Kasumi-1 (cell line): ENCODE results near the gene COL5A1.
"Not testable (repeated sequence)": the region's sequence is repeated elsewhere in the genome, so short reads cannot be mapped to it uniquely, and the experiment has no call there.

Source experiments
- DNase-seq, 2 experiments: peaks; one replicate each; lab custom pipeline; 2025; lab: John Stamatoyannopoulos, UW

COL5A1 gene

DNA sequence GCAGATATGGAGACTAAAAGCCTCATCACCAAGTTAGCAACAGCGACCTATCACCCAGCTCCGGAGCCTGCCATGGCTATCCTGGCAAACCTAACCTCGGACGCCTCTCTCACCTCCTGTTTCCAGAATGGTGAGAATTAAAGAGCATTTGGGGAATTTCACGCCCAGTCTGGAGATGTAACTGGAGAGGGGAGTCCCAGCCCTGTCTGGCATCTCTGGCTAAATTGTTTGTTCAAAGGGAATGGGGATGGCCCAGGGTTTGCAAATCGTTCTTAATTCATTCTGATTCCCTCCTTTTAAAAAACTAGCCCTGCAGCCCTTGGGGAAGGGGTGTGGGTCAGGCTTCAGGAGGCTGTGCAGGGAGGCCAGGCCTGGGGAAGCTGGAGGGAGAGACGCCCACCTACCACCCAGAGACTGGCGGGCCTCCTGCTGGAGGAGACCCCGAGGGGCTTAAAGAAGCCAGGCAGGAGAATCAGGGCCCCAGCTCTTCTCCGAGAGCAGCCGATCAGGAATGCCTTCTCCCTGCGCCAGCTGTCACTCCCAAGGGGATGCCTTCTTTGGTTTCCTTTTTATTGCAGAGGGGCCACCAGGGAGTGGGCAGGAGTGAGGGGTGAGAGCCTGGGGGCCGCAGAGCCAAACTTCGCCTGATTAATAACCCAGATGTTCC, 964 bp upstream of the COL5A1 start:
- DNase-seq, result no peak

DNA sequence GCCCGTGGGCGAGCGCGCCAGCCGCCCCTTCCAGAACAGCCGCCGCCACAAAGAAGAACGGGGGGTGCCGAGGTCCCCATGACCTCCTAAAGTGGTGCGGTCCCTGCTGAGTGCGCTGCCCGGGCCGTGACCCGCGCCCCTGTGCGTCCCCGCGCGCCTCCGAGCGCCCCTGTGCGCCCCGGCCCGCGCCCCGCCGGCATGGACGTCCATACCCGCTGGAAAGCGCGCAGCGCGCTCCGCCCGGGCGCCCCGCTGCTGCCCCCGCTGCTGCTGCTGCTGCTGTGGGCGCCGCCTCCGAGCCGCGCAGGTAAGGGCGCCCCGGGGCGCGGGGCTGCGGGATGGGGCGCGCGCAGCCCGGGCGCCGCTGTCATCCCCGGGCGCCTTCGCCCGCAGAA, 384 bp downstream of the COL5A1 start:
- no peak for DNase-seq

DNA sequence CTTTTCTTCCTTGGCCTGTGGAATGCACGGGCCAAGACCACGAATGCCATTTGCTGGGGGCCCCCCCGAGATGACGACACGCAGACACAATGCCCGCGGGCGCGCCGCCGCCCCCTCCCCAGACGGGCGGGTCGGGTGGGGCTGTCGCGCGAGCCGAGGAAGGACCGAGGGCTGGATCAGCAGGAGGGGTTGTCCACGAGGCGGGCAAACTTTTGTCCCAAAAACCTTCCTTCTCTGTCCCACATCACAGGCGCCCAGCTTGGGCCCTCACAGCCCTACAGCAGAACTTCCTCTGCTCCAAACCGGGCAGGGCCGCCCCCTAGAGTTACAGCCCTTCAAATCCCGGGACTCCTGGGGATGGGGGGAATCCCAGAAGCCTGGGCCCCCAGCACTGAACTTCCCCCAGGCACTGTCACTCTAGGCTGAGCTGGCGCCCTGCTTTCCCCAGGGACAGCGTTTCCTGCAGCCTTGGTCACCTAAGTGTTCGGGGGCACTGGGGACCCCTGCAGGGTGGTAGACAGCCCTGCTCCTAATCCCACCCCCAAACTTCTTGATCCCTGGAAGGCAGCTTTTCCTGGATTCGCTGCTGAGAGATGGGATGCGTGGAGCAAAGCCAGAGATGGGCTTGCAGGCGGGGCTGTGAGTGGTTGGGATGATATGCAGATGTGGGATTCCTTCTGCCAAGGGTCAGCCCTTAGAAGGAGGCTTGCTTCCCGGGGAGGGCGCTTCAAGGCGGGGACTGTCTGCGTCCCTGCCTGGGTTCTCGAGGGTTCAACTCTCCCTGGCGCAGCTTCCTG, 980 bp downstream of the COL5A1 start:
- no peak for DNase-seq

DNA sequence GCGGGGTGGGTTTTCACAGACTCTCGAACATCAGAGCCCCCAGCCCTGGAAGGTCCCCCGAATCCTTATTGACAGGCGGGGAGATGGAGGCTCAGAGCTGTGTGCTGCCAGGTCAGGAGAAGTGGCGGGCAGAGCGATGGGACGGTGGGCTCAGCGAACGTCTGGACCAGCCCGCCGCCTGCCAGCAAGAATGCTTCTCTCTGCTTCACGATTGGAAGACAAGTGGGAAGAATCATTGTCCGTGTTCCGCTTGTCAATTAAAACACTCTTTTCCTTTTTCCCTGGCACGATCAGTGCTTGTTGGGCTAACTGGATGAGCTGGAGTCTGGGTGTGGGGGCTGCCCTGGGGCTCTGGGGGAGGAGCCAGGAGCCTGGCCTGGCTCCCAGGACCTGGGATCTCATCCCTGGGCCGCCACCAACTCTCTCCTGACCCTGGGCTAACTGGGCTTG, 1.6 kb downstream of the COL5A1 start:
- DNase-seq, result no peak

DNA sequence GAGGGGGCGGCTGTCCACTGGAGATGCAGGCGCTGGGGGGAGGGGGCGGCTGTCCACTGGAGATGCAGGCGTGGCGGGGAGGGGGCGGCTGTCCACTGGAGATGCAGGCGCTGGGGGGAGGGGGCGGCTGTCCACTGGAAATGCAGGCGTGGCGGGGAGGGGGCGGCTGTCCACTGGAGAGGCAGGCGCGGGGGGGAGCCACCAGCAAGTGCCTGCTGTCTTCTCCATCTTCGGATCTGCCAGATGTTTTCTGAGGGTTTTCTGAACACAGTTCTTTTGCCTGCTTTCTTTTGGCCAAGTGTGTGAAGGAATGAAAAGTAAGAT, 2.8 kb downstream of the COL5A1 start:
- DNase-seq, result not testable (repeated sequence)

DNA sequence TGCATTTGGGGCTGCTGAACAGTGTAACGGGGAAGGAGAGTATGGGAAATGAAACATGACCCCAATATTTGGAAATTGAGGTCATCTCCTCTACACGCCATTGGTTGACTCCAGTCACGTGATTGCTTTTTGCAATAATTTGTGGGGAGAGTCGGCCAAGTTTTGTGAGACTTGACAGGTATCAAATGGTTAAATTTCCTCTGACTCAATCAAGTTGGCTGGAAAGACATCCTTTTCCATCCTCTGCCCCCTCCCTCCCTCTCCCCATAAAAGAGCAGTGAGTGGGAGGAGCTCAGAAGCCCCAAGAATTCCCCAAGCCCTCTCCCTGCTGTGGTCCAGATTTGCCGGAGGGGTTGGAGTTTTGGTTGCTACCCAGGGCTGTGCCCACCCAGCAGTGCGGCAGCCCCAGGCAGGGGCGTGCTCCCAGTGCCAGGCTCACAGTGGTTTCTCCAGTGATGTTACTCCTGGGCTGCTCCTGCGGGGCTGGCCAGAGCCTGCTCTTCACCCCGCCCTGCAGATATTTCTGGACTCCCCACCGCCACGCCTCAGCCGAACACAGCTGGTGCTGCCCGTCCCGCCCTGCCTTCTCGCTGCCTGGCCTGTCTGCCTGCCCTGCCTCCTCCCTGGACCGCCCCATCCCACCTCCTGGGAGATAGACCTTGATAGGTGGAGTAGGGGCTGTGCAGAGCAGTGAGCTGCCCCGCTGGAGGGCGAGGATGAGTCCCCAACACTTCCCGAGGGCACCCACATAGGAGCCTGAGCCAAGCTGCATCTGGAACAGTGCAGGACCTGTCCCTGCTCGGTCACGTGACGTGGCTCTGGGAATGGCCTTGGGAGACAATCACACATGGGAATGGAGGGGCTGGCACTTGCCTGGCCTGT, 3.4 kb downstream of the COL5A1 start:
- DNase-seq, result no peak

DNA sequence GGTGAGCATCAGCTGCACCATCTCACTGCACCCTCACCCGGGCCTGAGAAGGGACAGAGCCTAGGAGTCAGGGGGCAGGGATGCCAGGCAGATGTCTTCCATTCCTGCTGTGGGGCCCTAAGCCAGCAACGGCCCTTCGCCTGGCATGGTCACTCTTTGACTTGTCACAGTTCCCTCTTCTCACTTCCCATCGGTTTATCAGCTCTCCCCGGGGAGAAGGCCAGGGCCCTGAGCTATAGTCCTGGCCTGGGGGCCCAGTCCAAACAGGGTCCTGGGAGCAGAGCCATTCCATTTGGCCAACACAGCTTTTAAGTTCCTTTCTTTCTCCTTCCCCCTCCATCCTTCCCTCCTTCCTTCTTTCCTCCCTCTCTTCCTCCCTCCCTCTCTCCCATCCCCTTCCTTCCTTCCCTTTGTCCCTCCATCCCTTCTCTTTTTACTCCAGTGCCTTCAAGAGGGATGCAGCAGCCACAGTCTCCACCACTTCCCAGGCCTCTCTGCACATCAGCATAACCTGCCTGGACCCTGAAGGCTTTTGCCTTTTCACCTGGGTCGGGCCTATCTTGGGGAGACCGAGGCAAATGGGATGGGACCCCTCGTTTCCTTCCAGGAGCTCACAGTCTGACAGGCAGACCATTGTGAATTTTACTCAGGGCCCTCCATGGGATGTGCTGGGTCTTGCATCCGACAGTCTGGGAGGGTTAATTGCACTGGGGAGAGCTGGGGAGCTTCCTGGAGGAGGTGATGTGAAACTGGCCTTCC, 4.2 kb downstream of the COL5A1 start:
- no peak for DNase-seq

DNA sequence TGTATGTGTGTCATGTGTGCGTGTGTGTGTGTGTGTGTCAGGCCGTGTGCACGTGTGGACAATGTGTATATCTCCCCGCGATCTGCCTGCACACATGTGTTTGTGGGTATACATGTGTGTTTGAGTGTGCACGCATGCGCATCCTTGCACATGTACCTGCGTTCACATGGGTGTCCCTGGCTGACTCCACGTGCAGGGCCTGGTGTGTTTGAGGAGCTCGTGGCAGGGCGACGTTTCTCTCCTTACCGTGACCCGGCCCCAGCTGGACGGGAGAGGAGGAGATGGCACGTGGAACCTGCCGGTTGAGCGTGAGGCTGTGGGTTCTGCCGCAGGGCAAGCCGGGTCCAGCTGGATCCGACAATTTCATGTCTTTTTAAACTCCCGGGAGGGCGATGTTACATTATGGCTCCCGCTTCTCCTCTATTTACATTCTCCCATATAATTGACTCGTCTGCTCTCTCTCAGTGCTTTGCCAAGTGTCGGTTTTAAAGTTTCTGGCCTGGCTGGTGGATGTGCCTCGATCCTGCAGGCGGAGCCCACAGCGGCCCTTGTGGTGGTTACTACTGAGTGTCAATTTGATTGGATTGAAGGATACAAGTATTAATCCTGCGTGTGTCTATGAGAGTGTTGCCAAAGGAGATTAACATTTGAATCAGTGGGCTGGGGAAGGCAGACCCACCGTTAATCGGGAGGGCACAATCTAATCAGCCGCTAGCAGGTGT, 5.9 kb downstream of the COL5A1 start:
- no peak for DNase-seq

DNA sequence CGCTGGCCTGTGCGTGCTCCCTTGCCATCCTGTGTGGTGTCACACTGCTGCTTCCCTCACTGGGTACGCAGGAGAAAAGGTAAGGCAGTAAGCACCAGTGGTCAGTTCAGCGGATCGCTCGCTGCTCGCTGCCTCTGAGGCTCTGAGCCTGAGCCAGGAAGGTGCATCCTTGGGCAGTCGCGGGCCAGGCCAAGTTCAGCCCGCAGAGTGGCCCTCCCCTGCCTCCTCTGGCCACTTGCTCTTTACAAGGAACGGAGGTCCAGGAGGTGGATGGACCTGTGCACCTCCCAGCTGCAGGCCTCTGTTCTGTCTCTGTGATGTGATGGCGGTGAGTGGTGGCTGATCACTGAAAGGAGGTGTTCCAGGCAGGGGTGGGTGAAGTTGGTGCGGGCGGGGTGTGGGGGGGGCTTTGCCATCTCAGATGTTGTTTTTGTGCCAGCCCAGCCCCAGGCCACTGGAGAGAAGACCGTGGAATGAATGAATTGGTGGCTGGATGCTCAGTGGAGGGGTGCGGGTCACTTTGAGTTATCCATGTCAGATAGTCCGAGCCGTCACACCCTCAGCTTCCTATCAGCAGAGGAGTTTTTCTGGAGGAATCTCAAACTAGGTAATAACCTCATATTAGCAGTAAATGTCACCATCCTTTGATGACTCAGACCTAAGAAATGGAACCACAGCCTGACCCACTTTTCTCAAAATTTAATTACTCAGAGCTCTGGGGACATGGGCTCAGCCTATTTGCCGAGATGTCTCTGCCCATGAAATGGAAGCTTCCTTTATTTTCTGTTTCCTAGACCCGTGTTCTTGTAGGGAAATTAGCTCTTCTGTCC, 7.3 kb downstream of the COL5A1 start:
- DNase-seq, result no peak

DNA sequence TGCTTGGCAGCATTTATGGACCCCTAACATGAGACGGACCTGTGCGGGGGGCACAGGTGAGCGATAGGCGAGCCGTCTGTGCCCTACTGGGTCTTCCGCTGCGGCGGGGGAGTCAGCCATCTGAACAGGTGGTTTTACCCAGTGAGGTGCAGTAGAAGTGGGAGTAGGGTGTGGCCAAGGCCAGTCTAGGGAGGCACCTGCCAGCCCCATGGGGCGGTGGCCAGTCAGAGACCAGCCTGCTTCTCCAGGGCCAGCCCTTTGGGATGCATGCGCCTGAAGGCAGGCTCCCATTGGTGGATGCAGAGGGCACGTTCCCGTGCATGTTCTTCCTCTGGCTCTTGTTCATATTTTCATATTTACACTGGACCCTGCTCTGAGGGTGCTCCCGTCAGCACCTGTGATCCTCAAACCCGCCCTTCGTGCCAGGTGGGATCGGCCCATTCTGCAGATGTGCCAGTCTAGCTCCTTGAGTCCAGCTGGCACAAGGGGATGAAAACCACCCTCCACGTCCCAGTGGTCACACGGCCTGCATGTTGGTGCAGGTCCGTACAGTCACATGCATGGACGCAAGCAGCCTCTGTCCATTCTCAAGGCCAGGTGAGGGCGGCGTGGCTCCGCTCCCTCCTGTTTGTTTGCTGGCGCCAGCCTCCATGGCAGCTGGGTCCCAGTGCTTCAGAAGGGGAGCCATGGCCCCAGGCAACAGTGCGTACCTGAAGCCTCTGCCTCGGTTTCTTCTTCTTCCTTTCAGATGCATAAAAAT, 9.0 kb downstream of the COL5A1 start:
- DNase-seq, result no peak

DNA sequence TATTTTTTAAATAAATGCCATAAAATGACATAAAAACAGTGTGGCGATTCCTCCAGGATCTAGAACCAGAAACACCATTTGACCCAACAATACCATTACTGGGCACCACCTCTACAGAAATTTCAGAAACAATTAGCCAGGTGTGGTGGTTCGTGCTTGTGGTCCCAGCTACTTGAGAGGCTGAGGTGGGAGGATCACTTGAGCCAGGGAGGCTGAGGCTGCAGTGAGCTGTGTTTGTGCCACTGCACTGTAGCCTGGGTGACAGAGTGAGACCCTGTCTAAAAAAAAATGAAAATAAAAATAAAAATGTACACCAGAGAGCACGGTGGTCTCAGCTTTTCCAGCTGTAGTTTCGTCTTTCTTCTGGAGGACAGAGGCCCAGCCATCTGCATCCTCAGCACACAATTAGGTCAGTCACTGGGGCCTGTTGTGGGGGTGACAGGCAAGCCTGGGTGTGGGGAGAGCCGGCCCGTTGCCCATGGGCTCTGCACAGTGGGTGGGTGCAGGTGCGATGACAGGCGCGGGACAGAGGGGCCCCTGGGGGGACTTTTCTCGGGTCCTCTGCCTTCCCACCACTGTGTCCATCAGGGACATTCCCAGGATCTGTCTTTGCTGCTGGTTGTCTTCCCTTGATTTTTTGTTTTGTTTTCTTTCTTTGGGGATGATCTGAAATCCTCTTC, 9.8 kb downstream of the COL5A1 start:
- no peak for DNase-seq

DNA sequence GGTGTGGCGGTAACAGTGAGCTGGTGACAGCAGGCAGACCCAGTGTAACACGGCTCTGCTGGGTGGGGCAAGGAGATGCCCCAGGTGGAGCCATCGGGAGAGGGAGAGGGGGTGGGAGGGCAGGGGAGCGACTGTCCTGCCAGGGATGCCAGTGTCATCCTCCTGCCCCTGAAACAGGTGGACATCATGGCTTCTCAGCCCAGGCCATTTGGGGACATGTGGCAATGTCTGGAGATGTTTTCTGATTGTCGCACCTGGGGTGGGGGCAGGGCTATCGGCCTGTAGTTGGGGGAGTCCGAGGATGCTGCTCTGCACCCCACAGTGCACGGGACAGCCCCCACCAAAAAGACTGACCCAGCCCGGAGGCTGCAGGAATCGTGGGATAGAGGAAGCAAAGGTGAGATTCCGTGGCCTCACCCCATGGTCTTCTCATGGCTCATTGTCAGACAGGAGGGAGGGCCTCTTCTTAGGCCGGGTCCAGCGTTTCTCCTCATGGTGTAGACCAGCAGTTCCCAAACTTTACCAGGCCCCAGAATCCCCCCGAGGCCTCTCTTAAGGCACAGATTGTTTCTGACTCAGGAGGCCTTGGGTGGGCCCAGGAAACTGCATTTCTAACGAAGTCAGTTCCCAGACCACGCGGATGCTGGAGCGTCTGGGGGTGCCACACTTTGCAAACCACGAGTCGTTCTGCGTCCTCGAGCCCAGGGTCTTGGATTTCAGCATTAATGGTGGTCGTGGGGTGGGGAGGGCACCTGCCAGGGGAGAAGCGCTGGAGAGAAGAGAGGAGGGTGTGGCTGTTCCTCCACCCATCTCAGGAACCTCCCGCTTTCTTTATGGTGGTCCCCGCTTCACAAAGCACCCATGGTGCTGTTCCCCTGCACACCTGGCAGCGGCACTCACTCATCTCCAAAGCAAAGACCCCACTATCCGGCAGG, 11.0 kb downstream of the COL5A1 start:
- no peak for DNase-seq

DNA sequence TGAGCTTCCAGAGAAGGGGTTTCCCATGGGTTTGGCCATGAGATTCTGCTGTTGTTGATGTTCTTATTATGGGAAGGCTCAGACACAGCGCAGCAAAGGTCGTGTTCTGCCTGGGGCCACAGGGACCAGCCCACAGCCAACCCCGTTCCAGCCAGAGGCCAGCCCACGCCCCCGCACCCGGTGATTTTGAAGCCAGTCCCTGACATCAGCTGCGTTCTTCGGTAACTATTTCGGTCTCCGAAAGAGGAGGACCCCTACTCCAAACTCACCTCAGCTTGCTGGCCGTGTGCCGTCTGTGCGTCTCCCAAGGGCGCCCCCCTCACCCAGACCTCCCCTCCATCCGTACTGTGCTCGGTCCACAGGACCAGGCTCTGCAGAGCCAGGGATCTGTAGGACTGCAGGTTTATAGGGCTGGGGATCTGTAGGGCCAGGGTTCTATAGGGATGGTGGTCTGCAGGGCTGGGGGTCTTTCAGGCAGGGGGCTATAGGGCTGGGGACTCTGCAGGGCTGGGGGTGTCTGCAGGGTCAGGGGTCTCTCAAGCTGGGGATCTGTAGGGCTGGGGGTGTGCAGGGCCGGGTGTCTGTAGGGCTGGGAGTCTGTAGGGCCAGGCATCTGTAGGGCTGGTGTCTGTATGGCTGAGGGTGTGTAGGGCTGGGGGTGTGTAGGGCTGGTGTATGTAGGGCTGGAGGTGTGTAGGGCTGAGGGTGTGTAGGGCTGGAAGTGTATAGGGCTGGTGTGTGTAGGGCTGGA, 11.8 kb downstream of the COL5A1 start:
- no peak for DNase-seq

DNA sequence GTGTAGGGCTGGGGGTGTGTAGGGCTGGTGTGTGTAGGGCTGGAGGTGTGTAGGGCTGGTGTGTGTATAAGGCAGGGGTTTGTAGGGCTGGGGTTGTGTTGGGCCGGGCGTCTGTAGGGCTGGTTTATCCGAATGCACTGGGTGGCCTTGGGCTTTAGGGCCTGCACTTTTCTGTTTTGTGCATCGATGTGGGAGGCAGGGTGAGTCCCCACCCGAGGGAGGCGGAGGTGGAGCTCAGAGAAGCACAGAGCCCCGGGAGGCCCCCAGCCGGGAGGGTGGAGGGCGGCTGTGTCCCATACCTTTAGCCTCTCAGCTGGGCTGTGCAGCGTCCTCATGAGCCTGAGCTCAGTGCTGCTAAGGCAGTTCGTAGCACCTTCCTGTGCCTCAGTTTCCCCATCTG, 13.5 kb downstream of the COL5A1 start:
- no peak for DNase-seq

DNA sequence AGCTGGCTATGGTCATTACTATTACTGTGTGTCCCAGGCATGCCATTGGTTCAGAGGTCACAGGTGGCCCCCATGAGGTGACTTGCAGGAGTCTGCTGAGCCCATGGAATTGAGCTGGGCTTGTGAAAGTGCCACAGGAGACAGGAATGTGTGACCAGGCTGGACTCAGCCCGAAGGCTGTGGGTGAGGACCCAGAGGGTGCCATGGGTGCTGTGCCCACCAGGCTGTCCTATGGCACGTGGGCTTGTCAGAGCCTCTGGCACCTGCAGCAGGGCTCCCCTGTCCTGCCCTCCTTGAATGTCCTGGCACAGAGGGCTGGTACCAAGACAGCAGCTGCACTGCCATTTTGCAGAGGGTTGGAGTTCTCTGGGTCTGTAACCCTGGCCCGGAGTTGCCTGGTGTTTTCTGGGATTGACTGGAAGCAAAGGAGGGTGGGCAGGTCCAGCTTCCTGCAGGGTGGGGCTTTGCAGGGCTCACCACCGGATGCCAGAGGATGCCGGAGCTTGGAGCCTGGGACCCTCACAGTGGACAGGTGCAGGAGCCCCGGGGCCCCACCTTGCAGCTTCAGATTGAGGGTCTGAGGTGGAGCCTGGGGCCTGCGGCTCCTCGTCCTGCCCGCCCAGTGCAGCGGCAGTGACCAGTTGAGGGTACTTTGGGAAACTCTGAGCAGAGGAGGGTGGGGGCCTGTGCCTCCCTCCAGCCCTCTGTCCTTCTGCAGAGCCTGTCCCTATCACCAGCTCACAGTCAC, 14.2 kb downstream of the COL5A1 start:
- no peak for DNase-seq

DNA sequence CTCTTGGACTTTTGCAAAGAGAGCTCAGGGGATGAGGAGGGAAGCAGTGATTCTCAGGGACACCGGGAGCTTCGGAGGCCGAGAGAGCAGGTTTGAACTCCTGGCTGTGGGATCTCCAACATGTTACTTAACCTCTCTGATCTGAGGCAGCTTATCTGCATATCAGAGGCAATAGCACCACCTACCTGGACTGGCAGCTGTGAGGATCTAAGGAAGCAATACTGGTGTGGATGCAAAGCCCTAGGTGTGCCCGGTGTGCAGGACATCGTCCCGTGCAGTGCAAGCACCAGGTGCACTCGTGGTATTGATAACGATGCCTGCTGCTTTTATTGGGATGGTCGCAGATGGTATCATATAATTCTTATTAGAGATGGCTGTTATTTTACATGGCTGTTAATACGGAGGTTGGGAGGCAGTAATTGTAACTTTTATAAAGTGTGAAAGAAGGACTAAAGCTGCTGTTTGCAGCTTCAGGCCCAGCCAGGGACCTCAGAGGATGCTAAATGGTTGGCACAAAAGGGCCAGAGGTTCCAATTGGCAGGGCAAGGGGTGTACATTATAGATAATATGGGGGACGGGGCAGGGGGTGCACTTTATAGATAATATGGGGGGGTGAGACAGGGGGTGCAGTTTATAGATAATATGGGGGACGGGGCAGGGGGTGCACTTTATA, 14.9 kb downstream of the COL5A1 start:
- no peak for DNase-seq
